ENCODE data around the gene MTRF1.
A peak's percentile ranks its signal among the peaks of the same experiment; 100 is the strongest.

Gene MTRF1

GRCh38 chr13:41279156-41279555 lies 15.8 kb upstream of the MTRF1 start:
- DNase-seq (ENCODE audit: low read depth, low spot score) = peak; percentile 6

GRCh38 chr13:41276824-41277223 lies 13.4 kb upstream of the MTRF1 start:
- DNase-seq (ENCODE audit: low read depth, low spot score) = no peak

GRCh38 chr13:41274881-41275280 lies 11.5 kb upstream of the MTRF1 start:
- DNase-seq (ENCODE audit: low read depth, low spot score) = no peak

- no peak for DNase-seq (ENCODE audit: low read depth, low spot score)
Observed at GRCh38 chr13:41273831-41274441, 10.6 kb upstream of the MTRF1 start.

- DNase-seq (ENCODE audit: low read depth, low spot score) = no peak
Observed at GRCh38 chr13:41271456-41272285, 8.3 kb upstream of the MTRF1 start.

- peak; percentile 23 for DNase-seq (ENCODE audit: low read depth, low spot score)
Observed at GRCh38 chr13:41268764-41269163, 5.4 kb upstream of the MTRF1 start.

- DNase-seq (ENCODE audit: low read depth, low spot score) = no peak
Observed at GRCh38 chr13:41267106-41267505, 3.7 kb upstream of the MTRF1 start.

GRCh38 chr13:41259875-41260501 lies 3.4 kb downstream of the MTRF1 start:
- DNase-seq (ENCODE audit: low read depth, low spot score) = no peak

- DNase-seq (ENCODE audit: low read depth, low spot score) = no peak
Observed at GRCh38 chr13:41257535-41257934, 5.8 kb downstream of the MTRF1 start.

GRCh38 chr13:41254902-41255301 lies 8.5 kb downstream of the MTRF1 start:
- no peak for DNase-seq (ENCODE audit: low read depth, low spot score)

GRCh38 chr13:41250993-41251392 lies 12.4 kb downstream of the MTRF1 start:
- no peak for DNase-seq (ENCODE audit: low read depth, low spot score)

- DNase-seq (ENCODE audit: low read depth, low spot score) = no peak
Observed at GRCh38 chr13:41246969-41247680, 16.3 kb downstream of the MTRF1 start.

- no peak for DNase-seq (ENCODE audit: low read depth, low spot score)
Observed at GRCh38 chr13:41244556-41244955, 18.8 kb downstream of the MTRF1 start.

- no peak for DNase-seq (ENCODE audit: low read depth, low spot score)
Observed at GRCh38 chr13:41241626-41242025, 21.8 kb downstream of the MTRF1 start.

- no peak for DNase-seq (ENCODE audit: low read depth, low spot score)
Observed at GRCh38 chr13:41236369-41236768, 27.0 kb downstream of the MTRF1 start.

GRCh38 chr13:41232578-41233480 lies 30.5 kb downstream of the MTRF1 start:
- no peak for DNase-seq (ENCODE audit: low read depth, low spot score)

- DNase-seq (ENCODE audit: low read depth, low spot score) = no peak
Observed at GRCh38 chr13:41231786-41232185, 31.6 kb downstream of the MTRF1 start.

- DNase-seq (ENCODE audit: low read depth, low spot score) = no peak
Observed at GRCh38 chr13:41231025-41231677, 32.2 kb downstream of the MTRF1 start.

GRCh38 chr13:41229356-41229755 lies 34.0 kb downstream of the MTRF1 start:
- DNase-seq (ENCODE audit: low read depth, low spot score) = no peak
